Left lung (tissue), 10 donors: ENCODE measurements around the gene SHC3. TPM values are rescaled to one million over a fixed set of nuclear protein-coding genes. Genes with fewer than 3 reads are reported as not detected.

Experiments
- ATAC-seq: fragments of 200-7000 bp; cut with Tn5 transposase; one replicate; pipeline ENCODE4 v1.9.1; 2020; ENCODE audit warnings: moderate library complexity
- DNase-seq, 4 donors: peaks; one replicate each; pipeline ENCODE4 v3.0.0-alpha.2; 2013 to 2020
- H3K27ac ChIP-seq, 2 donors: fragments of 200-600 bp; sonication (generic) in 1 of 2; one replicate each; pipeline versions ENCODE4 v1.5.0 to v1.8.0; 2020 to 2021
- H3K27me3 ChIP-seq, 2 donors: fragments of 200-600 bp; sonication (generic) in 1 of 2; one replicate each; pipeline versions ENCODE4 v1.5.0 to v1.8.0; 2020 to 2021
- H3K36me3 ChIP-seq, 2 donors: fragments of 200-600 bp; sonication (generic) in 1 of 2; one replicate each; pipeline versions ENCODE4 v1.5.0 to v1.8.0; 2020 to 2021
- H3K4me1 ChIP-seq, 2 donors: fragments of 200-600 bp; one replicate each; pipeline ENCODE4 v1.8.0; 2021
- H3K4me3 ChIP-seq, 2 donors: fragments of 200-600 bp; sonication (generic) in 1 of 2; one replicate each; pipeline versions ENCODE4 v1.5.0 to v1.8.0; 2020 to 2021; ENCODE audit warnings: mild to moderate bottlenecking in 1 of 2
- H3K9me3 ChIP-seq, 2 donors: fragments of 200-600 bp; sonication (generic) in 1 of 2; one replicate each; pipeline versions ENCODE4 v1.5.0 to v1.8.0; 2020 to 2021
- intact Hi-C, 2 donors: fragments of 100-400 bp; cut with DNase I; formaldehyde crosslinking; loops; one replicate each; pipeline versions ENCODE4 v1.11.2 to v1.14.2; 2022
- polyA plus RNA-seq, 6 donors: library from polyadenylated mRNA; unstranded; fragments of 120-200 nt; gene quantifications; one replicate each; pipeline ENCODE4 v1.2.1, GENCODE V29; 2013; ENCODE audit not compliant: insufficient read length in 6 of 6
- total RNA-seq, 2 donors: library from RNA; stranded (reverse); fragmentation: NEBNext Ultra II Directional; extraction: Animal tissue kit (Norgen Biotek cat#: 25700); gene quantifications; one replicate each; pipeline ENCODE4 v1.2.1, GENCODE V29; 2021
- TF ChIP-seq, protein P1 (sequence below), 2 donors: fragments of 200-600 bp; sonication (generic) in 1 of 2; IDR thresholded peaks; one replicate each; pipeline versions ENCODE4 v1.5.0 to v1.8.0; 2021; ENCODE audit warnings: antibody characterized with exemption in 2 of 2
- donor health status: DM: no; HTN: yes; CAD: no.
- donor health status: DM: no; HTN: no; CAD: no.

SHC3 gene
- total and polyA plus RNA-seq, 8 donors, result 10.4 to 19.2 (median 15.6) TPM

DNA sequence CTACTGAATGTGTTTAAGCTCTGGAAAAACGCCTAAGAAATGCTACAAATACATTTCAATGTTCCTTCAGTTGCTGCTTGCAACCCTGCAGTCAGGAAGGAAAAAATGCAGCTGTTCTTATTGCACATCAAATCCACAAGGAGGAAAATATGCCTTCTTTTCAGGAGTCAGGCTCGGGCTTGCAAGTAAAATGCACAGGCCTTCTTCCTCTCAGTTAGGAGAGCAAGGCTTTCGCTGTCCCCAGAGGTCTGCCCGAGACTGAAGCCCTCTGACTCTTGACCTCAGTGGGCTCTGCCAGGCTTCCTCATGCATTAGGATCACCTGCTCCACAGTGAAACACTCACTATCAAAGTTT is 899 bp upstream of the SHC3 start:
- H3K27ac ChIP-seq, result peak overlapping the region; percentile 79 to 93
- TF ChIP-seq, protein P1, sequence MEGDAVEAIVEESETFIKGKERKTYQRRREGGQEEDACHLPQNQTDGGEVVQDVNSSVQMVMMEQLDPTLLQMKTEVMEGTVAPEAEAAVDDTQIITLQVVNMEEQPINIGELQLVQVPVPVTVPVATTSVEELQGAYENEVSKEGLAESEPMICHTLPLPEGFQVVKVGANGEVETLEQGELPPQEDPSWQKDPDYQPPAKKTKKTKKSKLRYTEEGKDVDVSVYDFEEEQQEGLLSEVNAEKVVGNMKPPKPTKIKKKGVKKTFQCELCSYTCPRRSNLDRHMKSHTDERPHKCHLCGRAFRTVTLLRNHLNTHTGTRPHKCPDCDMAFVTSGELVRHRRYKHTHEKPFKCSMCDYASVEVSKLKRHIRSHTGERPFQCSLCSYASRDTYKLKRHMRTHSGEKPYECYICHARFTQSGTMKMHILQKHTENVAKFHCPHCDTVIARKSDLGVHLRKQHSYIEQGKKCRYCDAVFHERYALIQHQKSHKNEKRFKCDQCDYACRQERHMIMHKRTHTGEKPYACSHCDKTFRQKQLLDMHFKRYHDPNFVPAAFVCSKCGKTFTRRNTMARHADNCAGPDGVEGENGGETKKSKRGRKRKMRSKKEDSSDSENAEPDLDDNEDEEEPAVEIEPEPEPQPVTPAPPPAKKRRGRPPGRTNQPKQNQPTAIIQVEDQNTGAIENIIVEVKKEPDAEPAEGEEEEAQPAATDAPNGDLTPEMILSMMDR (IDR thresholded peaks at IDR 0.05), result no peak
- DNase-seq (peak in 2 of 4 donors; percentile 36 to 58), ATAC-seq (peak; percentile 3)
- H3K9me3 ChIP-seq, result no peaks in the 10 kb centered on the region
- H3K4me1 ChIP-seq, result peaks cover 11 to 20% of the 10 kb centered on the region in 2 donors
- peaks cover 11 to 68% of the 10 kb centered on the region in 2 donors for H3K27me3 ChIP-seq
- no peaks in the 10 kb centered on the region for H3K36me3 ChIP-seq
- intact Hi-C loops, result no loop called here
- peak overlapping the region; percentile 10 to 49 for H3K4me3 ChIP-seq

DNA sequence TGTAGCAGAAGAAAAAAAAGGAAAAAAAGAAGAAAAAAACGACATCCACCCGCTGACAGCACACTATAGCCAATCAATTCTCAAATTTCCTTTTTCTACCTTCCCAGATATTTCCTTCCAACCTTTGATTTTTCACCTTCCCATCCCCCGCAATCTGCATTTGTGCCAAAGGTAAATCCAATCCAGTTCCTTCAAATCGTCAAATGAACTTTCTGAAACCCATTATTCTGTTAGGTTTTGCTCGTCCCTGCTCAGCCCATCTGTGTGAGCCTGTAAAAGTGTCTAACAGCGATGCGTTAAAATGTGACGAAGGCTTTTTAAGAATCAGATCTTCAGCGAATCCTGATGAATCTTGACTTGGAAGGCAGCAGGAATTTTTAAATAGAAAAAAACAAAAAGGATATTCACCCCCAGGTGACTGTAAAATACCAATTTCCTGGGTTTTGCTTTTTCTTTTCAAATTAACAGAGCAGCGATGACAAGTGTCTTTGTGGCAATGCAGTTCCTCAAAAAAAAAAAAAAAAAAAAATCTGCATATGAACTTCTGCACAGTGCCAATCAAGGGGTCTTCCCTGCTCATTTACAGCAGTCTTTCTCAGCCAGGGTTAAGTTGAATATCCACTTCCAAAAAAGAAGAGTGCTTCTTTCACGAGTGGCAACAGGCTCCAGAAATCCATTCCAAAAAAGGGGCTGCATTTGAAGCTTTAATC is 367 bp upstream of the SHC3 start:
- intact Hi-C loops, result no loop called here
- Histone ChIP-seq H3K4me3 (peak overlapping the region; percentile 41 to 49), H3K9me3 (no peaks in the 10 kb centered on the region), H3K36me3 (no peaks in the 10 kb centered on the region), H3K4me1 (peaks cover 11 to 20% of the 10 kb centered on the region in 2 donors), H3K27me3 (peaks cover 11 to 74% of the 10 kb centered on the region in 2 donors), H3K27ac (peak overlapping the region; percentile 79 to 93)
- DNase-seq (no peak), ATAC-seq (no peak)
- TF ChIP-seq, protein P1 (IDR thresholded peaks at IDR 0.05), result no peak

DNA sequence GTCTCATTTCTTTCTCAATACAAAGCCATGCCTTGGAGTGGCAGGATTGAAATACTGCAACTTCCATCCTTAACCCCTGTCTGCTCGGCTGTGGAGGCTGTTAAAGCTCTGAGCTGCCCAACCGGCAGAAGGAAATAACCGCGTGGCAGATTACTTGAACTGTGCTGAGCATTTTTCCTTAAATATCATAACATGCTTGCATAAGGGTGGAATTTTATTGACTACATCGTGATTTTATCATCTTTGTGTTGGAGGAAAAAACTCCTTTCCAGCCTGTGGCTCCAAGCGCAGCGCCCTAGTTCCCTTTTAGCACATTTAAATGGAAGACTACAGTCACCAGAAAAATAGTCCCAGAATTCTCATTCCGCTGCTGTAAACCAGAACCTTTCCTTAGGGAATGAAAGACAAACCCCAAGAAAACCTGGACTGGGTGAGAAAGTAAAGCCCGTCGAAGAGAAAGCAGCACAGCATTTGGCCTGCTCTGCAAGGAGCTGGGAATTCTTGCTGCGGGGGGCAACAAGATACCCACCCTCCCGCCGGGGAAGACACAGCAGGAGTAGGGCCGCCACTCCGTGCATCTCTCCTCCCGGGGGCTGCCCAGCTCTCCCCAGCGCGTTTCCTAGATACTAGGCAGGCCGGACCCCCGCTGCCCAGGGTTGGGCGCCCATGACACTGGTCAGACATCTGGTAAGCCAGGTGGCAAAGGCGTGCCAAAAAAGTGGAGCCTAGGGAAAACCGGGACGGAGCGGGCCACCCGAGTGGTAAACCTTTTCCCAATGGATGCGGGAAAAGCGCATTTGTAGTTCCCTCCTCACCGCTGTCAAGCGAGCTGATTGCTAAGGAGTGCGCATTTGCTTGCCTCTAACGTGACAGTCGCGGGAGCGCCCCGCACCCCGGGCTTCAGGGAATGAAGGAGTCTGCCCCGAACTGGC is 1.3 kb downstream of the SHC3 start:
- no peaks in the 10 kb centered on the region for H3K36me3 ChIP-seq
- peaks cover 11 to 20% of the 10 kb centered on the region in 2 donors for H3K4me1 ChIP-seq
- intact Hi-C loops, result no loop called here
- H3K27me3 ChIP-seq, result peaks cover 11 to 74% of the 10 kb centered on the region in 2 donors
- peak overlapping the region; percentile 41 to 49 for H3K4me3 ChIP-seq
- no peaks in the 10 kb centered on the region for H3K9me3 ChIP-seq
- no peak for ATAC-seq
- DNase-seq, result peak in 1 of 4 donors; percentile 35
- H3K27ac ChIP-seq, result peak overlapping the region; percentile 79 to 93
- TF ChIP-seq, protein P1 (IDR thresholded peaks at IDR 0.05), result no peak

DNA sequence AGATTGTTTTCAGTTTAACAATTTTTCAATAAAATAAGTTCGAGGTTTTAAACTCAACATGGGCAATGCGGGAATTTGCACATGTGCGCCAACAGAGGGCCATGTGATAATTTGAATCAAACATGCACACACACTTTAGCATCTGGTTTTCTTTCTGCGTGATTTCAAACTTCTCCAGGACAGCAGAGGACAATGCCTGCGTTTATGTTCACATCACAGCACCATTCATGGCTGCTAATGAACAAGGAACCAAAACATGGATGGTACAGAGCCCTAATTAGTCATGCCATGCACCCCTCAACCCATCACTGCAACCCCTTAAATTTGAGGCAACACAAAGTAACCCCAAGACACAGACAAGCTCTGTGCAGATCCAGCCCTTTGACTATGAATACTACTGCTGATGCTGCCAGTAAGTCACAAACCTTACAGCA is 2.8 kb downstream of the SHC3 start:
- peaks cover 11 to 64% of the 10 kb centered on the region in 2 donors for H3K27me3 ChIP-seq
- ATAC-seq (no peak), DNase-seq (peak in 1 of 4 donors; percentile 30)
- intact Hi-C loops, result no loop called here
- TF ChIP-seq, protein P1 (IDR thresholded peaks at IDR 0.05), result no peak
- peaks cover 20 to 24% of the 10 kb centered on the region in 2 donors for H3K4me1 ChIP-seq
- H3K27ac ChIP-seq, result peak overlapping the region; percentile 3 to 93
- H3K4me3 ChIP-seq, result peak overlapping the region; percentile 41 to 49
- H3K9me3 ChIP-seq, result no peaks in the 10 kb centered on the region
- no peaks in the 10 kb centered on the region for H3K36me3 ChIP-seq

DNA sequence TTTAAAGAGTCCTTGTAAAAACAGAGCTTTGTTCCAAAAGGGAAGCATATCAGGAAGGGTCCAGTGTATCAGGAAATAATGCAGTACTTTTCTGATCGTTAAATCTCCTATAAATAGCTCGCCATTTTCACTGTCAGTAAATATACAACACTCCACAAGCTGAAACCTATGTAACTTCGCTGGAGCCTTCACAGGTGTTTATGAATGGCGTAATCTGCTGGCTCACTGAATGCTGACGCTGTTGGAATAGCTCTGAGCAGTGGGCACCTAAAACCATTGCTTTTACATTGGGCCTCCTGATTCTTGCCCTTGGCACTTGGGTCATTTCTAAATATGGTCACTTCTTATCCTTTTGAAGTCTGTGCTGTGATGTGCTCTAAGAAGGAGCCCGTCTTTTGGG is 4.3 kb downstream of the SHC3 start:
- intact Hi-C loops, result no loop called here
- peak overlapping the region in 1 of 2 donors; percentile 3 for H3K27ac ChIP-seq
- peaks cover 11 to 49% of the 10 kb centered on the region in 2 donors for H3K27me3 ChIP-seq
- no peaks in the 10 kb centered on the region for H3K36me3 ChIP-seq
- no peak for DNase-seq
- H3K4me1 ChIP-seq, result peaks cover 11 to 17% of the 10 kb centered on the region in 2 donors
- H3K9me3 ChIP-seq, result no peaks in the 10 kb centered on the region
- TF ChIP-seq, protein P1 (IDR thresholded peaks at IDR 0.05), result no peak
- peak; percentile 23 for ATAC-seq
- H3K4me3 ChIP-seq, result no peak overlapping the region
